ENCODE measurements around the gene TNS1.

- TF ChIP-seq POLR2AphosphoS5 (IDR thresholded peaks at IDR 0.05; ENCODE audit: borderline replicate concordance, low read depth, low read length) (no peak), EZH2 (IDR thresholded peaks at IDR 0.05) (no peak), FOXP2 (optimal IDR thresholded peaks at IDR 0.05; ENCODE audit: control extremely low read depth, extremely low read length, insufficient read depth) (no peak)
Observed at GRCh38 chr2:218026676-218027425, 24.1 kb upstream of the TNS1 start.

Data from SK-N-MC (cell line).